ENCODE measurements around the gene GRIK4. TPM values are rescaled to one million over a fixed set of nuclear protein-coding genes. Genes with fewer than 3 reads are reported as not detected.

GRIK4 gene
- polyA plus RNA-seq, 1 of the 3 experiments (the other 2 are of a cell fraction): 0.03 TPM

DNA sequence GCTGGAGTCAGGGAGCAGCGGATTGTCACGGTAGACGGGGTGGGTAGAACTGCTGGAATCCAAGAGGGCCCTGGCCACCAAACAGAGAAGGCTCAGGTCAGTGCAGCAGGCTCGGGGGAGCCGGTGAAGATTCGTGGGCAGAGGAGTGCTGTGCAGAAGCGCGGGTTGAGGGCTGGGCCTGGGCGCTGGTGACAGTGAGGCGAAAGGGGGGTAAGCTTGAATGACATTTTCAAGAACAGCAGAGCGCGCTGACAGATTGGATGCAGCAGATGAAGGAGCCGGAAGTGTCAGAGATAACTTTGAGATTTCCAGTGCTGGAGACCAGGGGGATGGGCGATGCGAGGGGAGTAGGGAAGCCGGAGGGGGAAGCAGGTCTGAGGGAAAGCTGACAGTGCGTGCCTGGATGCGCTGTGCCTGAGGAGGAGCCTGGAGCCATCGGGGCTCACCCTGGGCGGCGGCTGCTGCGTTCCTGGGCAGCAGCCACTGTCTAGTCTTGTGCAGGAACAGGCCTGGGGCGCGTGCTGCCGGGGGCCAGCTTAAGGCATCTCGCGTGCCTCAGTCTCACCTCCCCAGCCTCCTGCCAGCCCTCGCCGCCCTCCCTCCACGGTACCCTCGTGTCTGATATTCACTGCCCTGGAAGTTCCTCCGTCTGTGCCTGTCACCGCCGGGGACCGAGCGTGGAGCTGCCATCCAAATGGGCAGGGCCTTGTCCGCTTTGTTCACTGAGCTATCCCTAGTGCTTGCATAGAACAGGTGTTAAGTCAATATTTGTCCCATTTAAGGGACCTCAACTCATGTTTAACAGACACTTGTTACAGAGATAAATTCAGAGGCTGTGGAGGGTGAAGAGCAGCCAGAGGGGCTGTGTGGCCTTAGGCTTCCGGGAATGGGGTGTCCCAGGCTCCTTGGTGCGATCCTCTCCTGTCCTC lies 5.2 kb downstream of the GRIK4 start:
- H3K4me3 ChIP-seq (ENCODE audit: low read depth in 2 of 2, low read length in 1 of 2): no peak overlapping the region
- no peak overlapping the region for H3K9ac ChIP-seq
- no peaks in the 10 kb centered on the region for H4K20me1 ChIP-seq (ENCODE audit: insufficient read depth)
- no peaks in the 10 kb centered on the region for H3K36me3 ChIP-seq (replicated peaks in 1 of 2; ENCODE audit: control insufficient read depth in 1 of 2, insufficient read depth in 2 of 2, low read length in 1 of 2)
- H3K27me3 ChIP-seq (ENCODE audit: insufficient read depth): peaks cover 18% of the 10 kb centered on the region; the same call in 1 of the 2 replicates
- no peak overlapping the region for H3K27ac ChIP-seq (ENCODE audit: low read depth in 2 of 2, low read length in 1 of 2)
- DNase-seq: peak; percentile 84
- no peaks in the 10 kb centered on the region for H3K79me2 ChIP-seq (ENCODE audit: insufficient read depth)
- POLR2A ChIA-PET: interaction anchor here (1.7 kb wide), 1 partner anchor 11 kb away, joined by 6 read pairs; no protein-coding TSS in a partner anchor
- no peak overlapping the region for H2AFZ ChIP-seq (ENCODE audit: low read depth)
- CTCF ChIA-PET: interaction anchor here (1.0 to 3.8 kb wide), 10 partner anchors 10 to 595 kb away, joined by 3 to 24 read pairs (median 3); no protein-coding TSS in a partner anchor
- no peaks in the 10 kb centered on the region for H3F3A ChIP-seq (replicated peaks; ENCODE audit: insufficient read depth)
- H3K9me2 ChIP-seq: no peaks in the 10 kb centered on the region
- WGBS (ENCODE audit: low lambda C conversion rate): 49% methylated on average over 33 of the region's 39 CpGs
- no peaks in the 10 kb centered on the region for H3K9me3 ChIP-seq
- peaks cover 0 to 37% of the 10 kb centered on the region in 2 experiments; a peak in 1 of 4 replicates for H3K4me1 ChIP-seq (ENCODE audit: control insufficient read depth in 1 of 2, insufficient read depth in 2 of 2, low read depth in 1 of 2, low read length in 1 of 2)
- H3K4me2 ChIP-seq: no peak overlapping the region
- TF ChIP-seq MEF2A (IDR thresholded peaks at IDR 0.05; ENCODE audit: borderline replicate concordance, low read depth) (no peak), FOXJ3 (CRISPR knock-in tag; IDR thresholded peaks at IDR 0.05) (peak; percentile 53; the same call in 1 of the 2 replicates), EZH2phosphoT487 (IDR thresholded peaks at IDR 0.05; ENCODE audit: borderline replicate concordance, low read depth) (no peak), TCF12 (IDR thresholded peaks at IDR 0.05) (no peak), GABPA (IDR thresholded peaks at IDR 0.05; ENCODE audit: low read depth) (no peak), PBX3 (IDR thresholded peaks at IDR 0.05) (no peak), POLR2AphosphoS5 (IDR thresholded peaks at IDR 0.05; ENCODE audit: low read depth, low read length) (no peak), NRF1 (IDR thresholded peaks at IDR 0.05; ENCODE audit: low read depth, low read length) (no peak), RAD21 (IDR thresholded peaks at IDR 0.05; ENCODE audit: low read length) (peak; percentile 50), SIN3A (IDR thresholded peaks at IDR 0.05; ENCODE audit: borderline replicate concordance, low read depth, low read length) (no peak), GATA2 (CRISPR knock-in tag; IDR thresholded peaks at IDR 0.05) (peak; percentile 66), YY1 (IDR thresholded peaks at IDR 0.05; ENCODE audit: low read depth) (no peak), USF1 (IDR thresholded peaks at IDR 0.05; ENCODE audit: borderline replicate concordance, low read depth) (no peak), CHD2 (IDR thresholded peaks at IDR 0.05; ENCODE audit: low read length, partially characterized antibody) (peak; percentile 55), RFX5 (IDR thresholded peaks at IDR 0.05; ENCODE audit: low read length) (no peak), MAX (IDR thresholded peaks at IDR 0.05; ENCODE audit: low read depth) (no peak), FOSL2 (IDR thresholded peaks at IDR 0.05; ENCODE audit: borderline replicate concordance, low read depth) (no peak), EP300 (IDR thresholded peaks at IDR 0.05; ENCODE audit: borderline replicate concordance in 1 of 2, low read depth in 1 of 2, low read length in 1 of 2) (peak in 1 of 2 experiments; percentile 60; a peak in 1 of 4 replicates), SMC3 (IDR thresholded peaks at IDR 0.05; ENCODE audit: low read depth, low read length) (peak; percentile 17; the same call in 1 of the 2 replicates), RCOR1 (IDR thresholded peaks at IDR 0.05; ENCODE audit: low read length) (no peak), TEAD4 (IDR thresholded peaks at IDR 0.05; ENCODE audit: borderline replicate concordance, insufficient read depth) (no peak)
- TF ChIP-seq, protein P1, sequence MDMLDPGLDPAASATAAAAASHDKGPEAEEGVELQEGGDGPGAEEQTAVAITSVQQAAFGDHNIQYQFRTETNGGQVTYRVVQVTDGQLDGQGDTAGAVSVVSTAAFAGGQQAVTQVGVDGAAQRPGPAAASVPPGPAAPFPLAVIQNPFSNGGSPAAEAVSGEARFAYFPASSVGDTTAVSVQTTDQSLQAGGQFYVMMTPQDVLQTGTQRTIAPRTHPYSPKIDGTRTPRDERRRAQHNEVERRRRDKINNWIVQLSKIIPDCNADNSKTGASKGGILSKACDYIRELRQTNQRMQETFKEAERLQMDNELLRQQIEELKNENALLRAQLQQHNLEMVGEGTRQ (IDR thresholded peaks at IDR 0.05; ENCODE audit: borderline replicate concordance, low read depth, low read length): no peak
- TF ChIP-seq, protein P2, sequence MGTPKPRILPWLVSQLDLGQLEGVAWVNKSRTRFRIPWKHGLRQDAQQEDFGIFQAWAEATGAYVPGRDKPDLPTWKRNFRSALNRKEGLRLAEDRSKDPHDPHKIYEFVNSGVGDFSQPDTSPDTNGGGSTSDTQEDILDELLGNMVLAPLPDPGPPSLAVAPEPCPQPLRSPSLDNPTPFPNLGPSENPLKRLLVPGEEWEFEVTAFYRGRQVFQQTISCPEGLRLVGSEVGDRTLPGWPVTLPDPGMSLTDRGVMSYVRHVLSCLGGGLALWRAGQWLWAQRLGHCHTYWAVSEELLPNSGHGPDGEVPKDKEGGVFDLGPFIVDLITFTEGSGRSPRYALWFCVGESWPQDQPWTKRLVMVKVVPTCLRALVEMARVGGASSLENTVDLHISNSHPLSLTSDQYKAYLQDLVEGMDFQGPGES (IDR thresholded peaks at IDR 0.05; ENCODE audit: low read depth, low read length): no peak
- TF ChIP-seq, protein P3, sequence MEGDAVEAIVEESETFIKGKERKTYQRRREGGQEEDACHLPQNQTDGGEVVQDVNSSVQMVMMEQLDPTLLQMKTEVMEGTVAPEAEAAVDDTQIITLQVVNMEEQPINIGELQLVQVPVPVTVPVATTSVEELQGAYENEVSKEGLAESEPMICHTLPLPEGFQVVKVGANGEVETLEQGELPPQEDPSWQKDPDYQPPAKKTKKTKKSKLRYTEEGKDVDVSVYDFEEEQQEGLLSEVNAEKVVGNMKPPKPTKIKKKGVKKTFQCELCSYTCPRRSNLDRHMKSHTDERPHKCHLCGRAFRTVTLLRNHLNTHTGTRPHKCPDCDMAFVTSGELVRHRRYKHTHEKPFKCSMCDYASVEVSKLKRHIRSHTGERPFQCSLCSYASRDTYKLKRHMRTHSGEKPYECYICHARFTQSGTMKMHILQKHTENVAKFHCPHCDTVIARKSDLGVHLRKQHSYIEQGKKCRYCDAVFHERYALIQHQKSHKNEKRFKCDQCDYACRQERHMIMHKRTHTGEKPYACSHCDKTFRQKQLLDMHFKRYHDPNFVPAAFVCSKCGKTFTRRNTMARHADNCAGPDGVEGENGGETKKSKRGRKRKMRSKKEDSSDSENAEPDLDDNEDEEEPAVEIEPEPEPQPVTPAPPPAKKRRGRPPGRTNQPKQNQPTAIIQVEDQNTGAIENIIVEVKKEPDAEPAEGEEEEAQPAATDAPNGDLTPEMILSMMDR (IDR thresholded peaks at IDR 0.05): no peak

Measured in SK-N-SH (cell line).